ENCODE measurements around the gene RPF1. TPM values are rescaled to one million over a fixed set of nuclear protein-coding genes. Genes with fewer than 3 reads are reported as not detected.
A peak's percentile ranks its signal among the peaks of the same experiment; 100 is the strongest.

Gene RPF1, protein sequence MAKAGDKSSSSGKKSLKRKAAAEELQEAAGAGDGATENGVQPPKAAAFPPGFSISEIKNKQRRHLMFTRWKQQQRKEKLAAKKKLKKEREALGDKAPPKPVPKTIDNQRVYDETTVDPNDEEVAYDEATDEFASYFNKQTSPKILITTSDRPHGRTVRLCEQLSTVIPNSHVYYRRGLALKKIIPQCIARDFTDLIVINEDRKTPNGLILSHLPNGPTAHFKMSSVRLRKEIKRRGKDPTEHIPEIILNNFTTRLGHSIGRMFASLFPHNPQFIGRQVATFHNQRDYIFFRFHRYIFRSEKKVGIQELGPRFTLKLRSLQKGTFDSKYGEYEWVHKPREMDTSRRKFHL
- total RNA-seq (10 to 100 TPM; 18.6 to 25.1 TPM), polyA plus RNA-seq (10 to 100 TPM; 29.9 to 34.1 TPM)
- long read RNA-seq, donor 1, transcript RPF1-201 (9 exons, 1,385 nt) = major isoform, 20 of 25 reads
- long read RNA-seq, donor 1, partial matches to known transcripts = 2 of 25 reads
- long read RNA-seq, donor 1, other reads (novel, unspliced or antisense) = 3 of 25 reads
- long read RNA-seq, donor 2, partial matches to known transcripts = 1 of 4 reads
- long read RNA-seq, donor 2, other reads (novel, unspliced or antisense) = 0 of 4 reads

DNA sequence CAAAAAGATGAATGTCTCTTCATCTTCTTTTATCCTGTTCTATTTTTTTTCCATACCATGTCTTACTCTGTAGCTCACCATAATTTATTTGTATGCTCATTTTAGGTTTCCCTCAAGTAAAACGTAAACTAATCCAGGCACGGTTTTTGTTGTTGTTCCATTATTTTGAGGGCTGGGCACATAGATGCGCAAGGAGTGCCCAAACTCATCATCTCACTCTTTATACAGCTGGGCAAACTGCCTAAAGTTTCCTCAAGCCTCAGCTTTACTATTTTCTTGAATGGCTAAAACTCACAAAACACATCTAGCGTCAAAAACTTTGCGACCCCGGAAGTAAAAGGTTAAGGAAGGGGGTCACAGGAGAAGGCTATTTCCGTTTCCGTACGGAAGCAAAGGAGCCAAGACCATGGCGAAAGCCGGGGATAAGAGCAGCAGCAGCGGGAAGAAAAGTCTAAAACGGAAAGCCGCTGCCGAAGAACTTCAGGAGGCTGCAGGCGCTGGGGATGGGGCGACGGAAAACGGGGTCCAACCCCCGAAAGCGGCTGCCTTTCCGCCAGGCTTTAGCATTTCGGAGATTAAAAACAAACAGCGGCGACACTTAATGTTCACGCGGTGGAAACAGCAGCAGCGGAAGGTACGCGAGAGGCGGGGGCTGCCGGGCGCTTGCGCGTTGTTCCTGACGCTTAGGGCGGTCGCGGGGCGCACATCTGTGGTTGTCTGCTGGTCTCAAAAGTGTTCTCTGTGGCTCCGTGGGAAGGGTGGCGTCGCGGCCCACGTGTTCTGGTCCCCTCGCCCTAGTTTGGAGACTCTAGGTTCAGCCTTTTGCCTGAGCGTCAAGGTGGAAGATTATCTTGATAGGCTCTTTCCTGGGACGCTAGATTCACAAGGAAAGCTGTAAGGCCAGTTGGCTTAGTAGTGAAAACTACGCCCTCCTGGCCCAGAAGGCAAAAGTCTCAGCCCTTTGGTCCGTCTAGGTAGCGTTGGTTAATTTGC lies at the start of gene RPF1:
RPF1 (plus strand) TSS at position 391 of the 993 bp plus-strand sequence; CDS start at position 407, 16 bp downstream.
- 4 to 5% methylated on average over 51 of the region's 51 CpGs for WGBS, 2 donors
- intact Hi-C loops (cut with DNase I) = loop anchor here in 1 of 2 donors (2.0 to 10.0 kb wide), 2 partner anchors 26 to 126 kb away; no protein-coding TSS in a partner anchor
- Histone ChIP-seq H3K9me3 (ENCODE audit: control insufficient read depth, low read length) (no peaks in the 10 kb centered on the region), H3K27ac (ENCODE audit: low read depth in 1 of 2, low read length in 2 of 2) (peak within 1 kb of the TSS; percentile 61 to 68), H3K36me3 (ENCODE audit: control insufficient read depth in 1 of 2, insufficient read depth in 2 of 2, low read length in 1 of 2) (peaks cover 0 to 2% of the 10 kb centered on the region in 2 donors), H3K4me1 (ENCODE audit: control insufficient read depth in 1 of 2, insufficient read depth in 2 of 2, low read length in 2 of 2) (peaks cover 0 to 2% of the 10 kb centered on the region in 2 donors), H3K27me3 (ENCODE audit: control insufficient read depth in 1 of 2, insufficient read depth in 2 of 2, low read length in 1 of 2) (no peaks in the 10 kb centered on the region), H3K4me3 (ENCODE audit: low read length in 2 of 2) (peak within 1 kb of the TSS; percentile 67 to 90)
- ATAC-seq (ENCODE audit: low FRiP score) (peak; percentile 95), DNase-seq (peak; percentile 74 to 91)

DNA sequence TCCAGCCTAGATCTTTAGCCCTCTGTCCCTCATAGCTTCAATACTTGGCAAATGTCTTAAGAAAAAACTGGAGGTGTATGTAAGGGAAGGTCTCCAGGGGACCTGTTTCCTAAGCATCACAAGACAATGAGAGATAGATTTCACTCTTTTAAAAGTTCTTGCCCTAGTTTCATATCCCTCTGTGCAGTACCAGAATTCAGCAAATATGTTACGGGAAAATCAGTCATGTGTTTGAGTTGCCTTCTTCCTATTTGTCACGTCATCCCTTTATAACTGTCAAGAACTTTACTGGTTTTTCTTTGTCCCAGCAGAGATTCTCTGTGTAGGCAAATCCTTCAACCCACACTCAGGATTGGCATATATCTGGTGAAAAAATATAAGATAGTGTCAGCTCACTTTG lies 48.5 kb upstream of the RPF1 start:
- intact Hi-C loops (cut with DNase I) = loop anchor here (5.0 to 10.0 kb wide), 2 partner anchors 288 to 506 kb away; partner anchors contain the start of gene PRKACB (in 1 of the 2)
- ATAC-seq (ENCODE audit: low FRiP score) = no peak
- H3K4me3 ChIP-seq (ENCODE audit: low read length in 2 of 2) = no peak overlapping the region
- WGBS, 2 donors = 69 to 98% methylated on average over 2 of the region's 2 CpGs
- no peak for DNase-seq
- no peaks in the 10 kb centered on the region for H3K27me3 ChIP-seq (ENCODE audit: control insufficient read depth in 1 of 2, insufficient read depth in 2 of 2, low read length in 1 of 2)
- H3K9me3 ChIP-seq (ENCODE audit: control insufficient read depth, low read length) = peaks cover 3% of the 10 kb centered on the region
- H3K36me3 ChIP-seq (ENCODE audit: control insufficient read depth in 1 of 2, insufficient read depth in 2 of 2, low read length in 1 of 2) = no peaks in the 10 kb centered on the region
- H3K4me1 ChIP-seq (ENCODE audit: control insufficient read depth in 1 of 2, insufficient read depth in 2 of 2, low read length in 2 of 2) = no peaks in the 10 kb centered on the region
- H3K27ac ChIP-seq (ENCODE audit: low read depth in 1 of 2, low read length in 2 of 2) = no peak overlapping the region

DNA sequence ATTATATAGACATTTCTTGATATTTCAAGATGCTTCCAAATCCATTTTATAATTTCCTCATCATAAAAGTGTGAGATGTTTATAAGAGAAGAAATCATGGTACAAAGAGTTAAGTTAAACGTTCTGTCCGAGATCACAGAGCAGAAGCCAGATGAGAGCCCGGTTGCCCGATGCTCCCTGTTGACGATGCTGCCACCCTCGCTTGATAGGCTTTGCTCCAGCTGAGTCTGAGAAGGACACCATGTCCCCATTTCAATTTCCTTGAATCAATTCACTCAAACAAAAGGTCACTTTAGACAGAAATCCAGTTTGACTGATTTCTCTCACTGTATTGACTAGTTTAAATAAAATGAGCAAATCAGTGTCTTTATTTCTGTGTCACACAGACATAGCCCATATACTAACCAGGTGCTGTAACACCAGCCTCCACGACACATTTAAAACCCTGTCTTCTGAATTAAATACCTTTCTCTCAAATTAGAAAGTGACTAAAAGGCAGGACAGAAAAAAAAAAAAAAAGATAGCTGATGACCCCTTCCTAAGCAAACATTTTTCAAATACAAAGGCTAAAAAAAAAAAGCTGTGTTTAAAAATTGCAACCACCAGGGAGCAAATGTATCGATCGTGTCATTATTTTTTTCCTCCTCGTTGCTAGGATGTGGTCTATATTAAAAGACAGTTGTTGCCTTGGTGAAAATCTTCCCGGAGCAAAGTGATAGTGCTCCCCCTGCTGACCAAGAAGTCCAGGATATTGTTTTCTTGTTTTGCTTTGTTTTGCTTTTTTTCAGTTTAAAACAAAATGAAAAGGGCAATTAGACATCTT lies 45.6 kb upstream of the RPF1 start:
- Histone ChIP-seq H3K27me3 (ENCODE audit: control insufficient read depth in 1 of 2, insufficient read depth in 2 of 2, low read length in 1 of 2) (no peaks in the 10 kb centered on the region), H3K36me3 (ENCODE audit: control insufficient read depth in 1 of 2, insufficient read depth in 2 of 2, low read length in 1 of 2) (no peaks in the 10 kb centered on the region), H3K9me3 (ENCODE audit: control insufficient read depth, low read length) (peaks cover 3% of the 10 kb centered on the region), H3K27ac (ENCODE audit: low read depth in 1 of 2, low read length in 2 of 2) (no peak overlapping the region), H3K4me3 (ENCODE audit: low read length in 2 of 2) (no peak overlapping the region), H3K4me1 (ENCODE audit: control insufficient read depth in 1 of 2, insufficient read depth in 2 of 2, low read length in 2 of 2) (no peaks in the 10 kb centered on the region)
- no peak for DNase-seq
- WGBS, 2 donors = 10% methylated on average over 11 of the region's 11 CpGs
- ATAC-seq (ENCODE audit: low FRiP score) = peak; percentile 90
- intact Hi-C loops (cut with DNase I) = loop anchor here (2.0 to 10.0 kb wide), 3 partner anchors 291 to 509 kb away; partner anchors contain the start of gene PRKACB (in 1 of the 2)

DNA sequence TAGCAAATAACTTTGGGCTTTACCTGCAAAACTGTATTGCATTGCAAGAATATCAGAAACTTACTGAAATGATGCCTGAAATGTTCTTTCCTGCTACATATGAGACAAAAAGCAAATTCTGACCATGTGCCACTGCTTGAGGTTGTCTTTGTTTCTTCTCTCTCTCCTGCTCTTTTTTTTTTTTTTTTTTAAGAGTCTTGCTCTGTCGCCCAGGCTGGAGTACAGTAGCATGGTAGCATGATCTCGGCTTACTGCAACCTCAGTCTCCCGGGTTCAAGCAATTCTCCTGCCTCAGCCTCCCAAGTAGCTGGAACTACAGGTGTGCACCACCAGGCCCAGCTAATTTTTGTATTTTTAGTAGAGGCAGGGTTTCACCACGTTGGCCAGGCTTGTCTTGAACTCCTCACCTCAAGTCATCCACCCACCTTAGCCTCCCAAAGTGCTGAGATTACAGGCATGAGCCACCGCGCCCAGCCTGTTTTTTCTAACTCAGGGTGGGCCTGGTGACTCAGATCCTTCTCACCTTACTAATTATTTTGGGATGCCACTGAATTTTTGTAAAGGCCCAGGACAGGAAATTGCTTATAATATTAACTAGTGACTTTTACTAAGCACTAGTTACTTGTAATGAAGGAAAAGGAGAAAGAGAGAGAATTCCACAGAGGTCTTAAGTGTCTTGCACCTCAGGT lies 44.8 kb upstream of the RPF1 start:
- Histone ChIP-seq H3K4me3 (ENCODE audit: low read length in 2 of 2) (no peak overlapping the region), H3K27me3 (ENCODE audit: control insufficient read depth in 1 of 2, insufficient read depth in 2 of 2, low read length in 1 of 2) (no peaks in the 10 kb centered on the region), H3K36me3 (ENCODE audit: control insufficient read depth in 1 of 2, insufficient read depth in 2 of 2, low read length in 1 of 2) (no peaks in the 10 kb centered on the region), H3K4me1 (ENCODE audit: control insufficient read depth in 1 of 2, insufficient read depth in 2 of 2, low read length in 2 of 2) (no peaks in the 10 kb centered on the region), H3K9me3 (ENCODE audit: control insufficient read depth, low read length) (peaks cover 3% of the 10 kb centered on the region), H3K27ac (ENCODE audit: low read depth in 1 of 2, low read length in 2 of 2) (no peak overlapping the region)
- WGBS, 2 donors = 69 to 74% methylated on average over 6 of the region's 6 CpGs
- DNase-seq = no peak
- no peak for ATAC-seq (ENCODE audit: low FRiP score)
- intact Hi-C loops (cut with DNase I) = loop anchor here (2.0 to 10.0 kb wide), 3 partner anchors 292 to 509 kb away; partner anchors contain the start of gene PRKACB (in 1 of the 2)

DNA sequence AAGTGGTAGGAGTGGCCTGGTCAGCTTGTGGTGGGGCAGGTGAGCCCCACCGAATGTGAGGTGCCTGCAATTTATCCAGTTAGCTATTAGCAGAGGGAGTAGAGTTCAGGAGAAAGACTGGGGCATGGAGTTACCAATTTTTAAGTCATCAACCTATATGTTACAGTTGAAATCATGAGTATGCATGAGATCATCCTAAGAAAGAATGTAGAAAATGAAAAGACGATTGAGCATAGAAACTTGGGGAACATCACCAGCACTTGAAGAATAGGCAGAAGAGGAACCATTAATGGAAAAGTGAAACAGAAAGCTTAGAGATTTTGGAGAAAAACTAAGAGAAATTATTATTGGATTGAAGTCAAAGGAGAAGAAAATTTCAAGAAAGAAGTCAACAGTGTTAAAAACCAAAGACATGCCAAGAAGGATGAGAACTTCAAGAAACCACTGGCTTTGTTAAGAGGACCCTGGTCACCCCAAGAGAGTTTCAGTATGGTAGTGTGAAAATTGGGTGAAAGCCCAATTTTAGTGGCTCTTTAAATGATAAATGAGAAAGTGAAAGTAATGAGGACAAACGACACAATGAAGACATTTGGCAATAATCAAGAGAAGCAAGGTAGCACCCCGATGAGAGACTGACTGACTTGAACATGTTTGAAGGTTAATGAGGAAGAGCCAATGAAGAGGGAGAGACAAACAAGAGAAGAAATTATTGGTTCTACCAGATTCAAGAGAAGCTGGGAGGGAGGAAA lies 44.1 kb upstream of the RPF1 start:
- WGBS, 2 donors = 31 to 39% methylated on average over 4 of the region's 4 CpGs
- ATAC-seq (ENCODE audit: low FRiP score) = no peak
- no peaks in the 10 kb centered on the region for H3K4me1 ChIP-seq (ENCODE audit: control insufficient read depth in 1 of 2, insufficient read depth in 2 of 2, low read length in 2 of 2)
- H3K27me3 ChIP-seq (ENCODE audit: control insufficient read depth in 1 of 2, insufficient read depth in 2 of 2, low read length in 1 of 2) = no peaks in the 10 kb centered on the region
- intact Hi-C loops (cut with DNase I) = loop anchor here (2.0 to 10.0 kb wide), 4 partner anchors 293 to 510 kb away; partner anchors contain the start of gene PRKACB (in 1 of the 2)
- DNase-seq = no peak
- no peak overlapping the region for H3K27ac ChIP-seq (ENCODE audit: low read depth in 1 of 2, low read length in 2 of 2)
- H3K36me3 ChIP-seq (ENCODE audit: control insufficient read depth in 1 of 2, insufficient read depth in 2 of 2, low read length in 1 of 2) = no peaks in the 10 kb centered on the region
- no peaks in the 10 kb centered on the region for H3K9me3 ChIP-seq (ENCODE audit: control insufficient read depth, low read length)
- no peak overlapping the region for H3K4me3 ChIP-seq (ENCODE audit: low read length in 2 of 2)

DNA sequence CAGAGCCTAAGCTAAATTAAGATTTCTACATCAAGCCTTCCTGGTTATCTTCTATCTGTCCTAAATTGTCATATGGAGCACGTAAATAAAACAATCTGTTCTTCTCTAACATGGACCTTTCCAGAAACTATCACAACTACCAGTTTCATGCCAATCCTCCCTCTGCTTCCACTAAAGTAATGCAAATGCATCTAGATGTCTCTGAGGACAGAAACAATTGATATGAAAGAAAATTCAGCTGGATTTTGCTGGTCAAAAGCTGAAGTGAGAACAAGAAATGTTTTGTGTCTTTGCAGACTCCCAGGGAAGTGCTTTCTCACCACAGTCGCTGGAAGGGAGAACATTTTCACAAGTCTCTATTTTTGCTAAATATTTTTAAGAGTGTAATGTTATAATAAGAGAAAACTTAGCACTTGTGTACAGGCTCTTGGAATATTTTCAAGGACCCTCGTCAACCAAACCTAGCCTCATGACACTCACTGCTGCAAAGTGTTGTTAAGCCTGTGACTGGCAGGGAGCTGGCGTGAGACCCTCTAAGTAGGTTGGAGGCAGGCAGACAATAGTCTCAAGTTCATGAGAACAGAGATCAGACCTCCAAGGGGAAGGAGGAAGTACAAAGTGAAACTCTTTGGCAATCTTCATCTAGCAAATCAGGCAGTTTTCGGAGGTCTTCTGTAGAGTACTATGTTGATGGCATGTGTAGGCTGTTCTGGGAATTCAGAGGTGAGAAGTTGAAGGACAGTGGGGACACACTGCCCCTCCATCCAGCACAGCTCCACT lies 42.0 kb upstream of the RPF1 start:
- Histone ChIP-seq H3K27ac (ENCODE audit: low read depth in 1 of 2, low read length in 2 of 2) (no peak overlapping the region), H3K36me3 (ENCODE audit: control insufficient read depth in 1 of 2, insufficient read depth in 2 of 2, low read length in 1 of 2) (no peaks in the 10 kb centered on the region), H3K27me3 (ENCODE audit: control insufficient read depth in 1 of 2, insufficient read depth in 2 of 2, low read length in 1 of 2) (no peaks in the 10 kb centered on the region), H3K9me3 (ENCODE audit: control insufficient read depth, low read length) (no peaks in the 10 kb centered on the region), H3K4me1 (ENCODE audit: control insufficient read depth in 1 of 2, insufficient read depth in 2 of 2, low read length in 2 of 2) (no peaks in the 10 kb centered on the region), H3K4me3 (ENCODE audit: low read length in 2 of 2) (no peak overlapping the region)
- DNase-seq (no peak), ATAC-seq (ENCODE audit: low FRiP score) (peak; percentile 48)
- intact Hi-C loops (cut with DNase I) = loop anchor here (5.0 to 10.0 kb wide), 2 partner anchors 320 to 512 kb away; no protein-coding TSS in a partner anchor
- 41 to 42% methylated on average over 5 of the region's 5 CpGs for WGBS, 2 donors
